Nephron (organoid): ENCODE measurements around the gene MRPL10.

ENCODE experiments used
- H3K27ac Mint-ChIP-seq, 3 experiments: 2 replicates each; pipeline ENCODE4 v1.8.0; 2020; ENCODE audit warnings: mixed read lengths in 3 of 3, mild to moderate bottlenecking in 2 of 3, moderate library complexity in 1 of 3
- H3K27me3 Mint-ChIP-seq: 2 replicates; pipeline ENCODE4 v1.8.0; 2021; ENCODE audit warnings: low read depth, mild to moderate bottlenecking, moderate library complexity, mixed read lengths
- H3K36me3 Mint-ChIP-seq: 2 replicates; pipeline ENCODE4 v1.8.0; 2020; ENCODE audit warnings: low read depth, mixed read lengths
- H3K4me1 Mint-ChIP-seq: 2 replicates; pipeline ENCODE4 v1.8.0; 2020; ENCODE audit warnings: mixed read lengths
- H3K4me3 Mint-ChIP-seq, 3 experiments: 2 replicates each; pipeline ENCODE4 v1.8.0; 2020; ENCODE audit warnings: mild to moderate bottlenecking in 3 of 3, mixed read lengths in 3 of 3, moderate library complexity in 2 of 3
- H3K9me3 Mint-ChIP-seq: 2 replicates; pipeline ENCODE4 v1.8.0; 2020; ENCODE audit warnings: mixed read lengths
- CTCF ChIP-seq, 3 experiments: fragments of 200-600 bp; sonication (generic); IDR thresholded peaks; one replicate each; pipeline ENCODE4 v1.5.0; 2021; ENCODE audit warnings: antibody characterized with exemption in 3 of 3; ENCODE audit not compliant: unreplicated experiment in 3 of 3

Gene MRPL10

GRCh38 chr17:47816111-47816735 lies 15.1 kb downstream of the MRPL10 start:
- Mint-ChIP-seq H3K4me1 (peaks cover 8% of the 10 kb centered on the region), H3K27me3 (no peaks in the 10 kb centered on the region), H3K27ac (no peak overlapping the region), H3K36me3 (peaks cover 23% of the 10 kb centered on the region), H3K9me3 (no peaks in the 10 kb centered on the region), H3K4me3 (no peak overlapping the region)
- no peak for TF ChIP-seq CTCF (IDR thresholded peaks at IDR 0.05; ENCODE audit: unreplicated experiment in 3 of 3)

GRCh38 chr17:47815106-47815918 lies 16.0 kb downstream of the MRPL10 start:
- Mint-ChIP-seq H3K4me3 (no peak overlapping the region), H3K9me3 (no peaks in the 10 kb centered on the region), H3K27ac (no peak overlapping the region), H3K4me1 (no peaks in the 10 kb centered on the region), H3K36me3 (peaks cover 24% of the 10 kb centered on the region), H3K27me3 (no peaks in the 10 kb centered on the region)
- TF ChIP-seq CTCF (IDR thresholded peaks at IDR 0.05; ENCODE audit: unreplicated experiment in 3 of 3), result no peak

- TF ChIP-seq CTCF (IDR thresholded peaks at IDR 0.05; ENCODE audit: unreplicated experiment in 3 of 3), result no peak
These were observed 17.8 kb downstream of the MRPL10 start for GRCh38 chr17:47813512-47814031.

GRCh38 chr17:47813077-47813476 lies 18.3 kb downstream of the MRPL10 start:
- no peaks in the 10 kb centered on the region for H3K9me3 Mint-ChIP-seq
- H3K27ac Mint-ChIP-seq, result no peak overlapping the region
- H3K36me3 Mint-ChIP-seq, result peaks cover 24% of the 10 kb centered on the region
- no peaks in the 10 kb centered on the region for H3K4me1 Mint-ChIP-seq
- no peaks in the 10 kb centered on the region for H3K27me3 Mint-ChIP-seq
- no peak overlapping the region for H3K4me3 Mint-ChIP-seq
- TF ChIP-seq CTCF (IDR thresholded peaks at IDR 0.05; ENCODE audit: unreplicated experiment in 3 of 3), result no peak

More at GRCh38 chr17:47813512-47814031, 17.8 kb downstream of the MRPL10 start:
- no peak overlapping the region for H3K4me3 Mint-ChIP-seq
- H3K27me3 Mint-ChIP-seq, result no peaks in the 10 kb centered on the region
- no peak overlapping the region for H3K27ac Mint-ChIP-seq
- no peaks in the 10 kb centered on the region for H3K4me1 Mint-ChIP-seq
- H3K9me3 Mint-ChIP-seq, result no peaks in the 10 kb centered on the region
- H3K36me3 Mint-ChIP-seq, result peaks cover 24% of the 10 kb centered on the region

GRCh38 chr17:47812146-47812920 lies 19.0 kb downstream of the MRPL10 start:
- no peaks in the 10 kb centered on the region for H3K9me3 Mint-ChIP-seq
- no peaks in the 10 kb centered on the region for H3K4me1 Mint-ChIP-seq
- no peaks in the 10 kb centered on the region for H3K27me3 Mint-ChIP-seq
- no peak overlapping the region for H3K4me3 Mint-ChIP-seq
- no peak overlapping the region for H3K27ac Mint-ChIP-seq
- peaks cover 21% of the 10 kb centered on the region for H3K36me3 Mint-ChIP-seq
- TF ChIP-seq CTCF (IDR thresholded peaks at IDR 0.05; ENCODE audit: unreplicated experiment in 3 of 3), result no peak
